Esophagus squamous epithelium (tissue), 5 donors: Measurements from ENCODE around the gene RORC. TPM values are rescaled to one million over a fixed set of nuclear protein-coding genes. Genes with fewer than 3 reads are reported as not detected.

ENCODE experiments used
- DNase-seq: peaks from one replicate; lab custom pipeline; 2025; lab: John Stamatoyannopoulos, UW
- H3K27ac ChIP-seq, 4 donors: fragments of 200-600 bp; sonication (generic); one replicate each; pipeline ENCODE4 v1.5.1; 2016 to 2019; ENCODE audit warnings: mild to moderate bottlenecking in 1 of 4
- H3K27me3 ChIP-seq, 4 donors: fragments of 200-600 bp; sonication (generic); 1 replicate in 3 of 4; 2 replicates in 1 of 4; pipeline versions ENCODE4 v1.5.1 to v1.6.0; 2017 to 2021; ENCODE audit warnings: antibody characterized with exemption in 1 of 4
- H3K36me3 ChIP-seq, 3 donors: fragments of 200-600 bp; sonication (generic); one replicate each; pipeline ENCODE4 v1.5.1; 2016 to 2019
- H3K4me1 ChIP-seq, 3 donors: fragments of 200-600 bp; sonication (generic); one replicate each; pipeline ENCODE4 v1.5.1; 2017 to 2019
- H3K4me3 ChIP-seq, 4 donors: fragments of 200-600 bp; sonication (generic); 1 replicate in 3 of 4; 2 replicates in 1 of 4; pipeline ENCODE4 v1.5.1; 2016 to 2019; ENCODE audit warnings: mild to moderate bottlenecking in 2 of 4, moderate library complexity in 1 of 4
- H3K9me3 ChIP-seq, 3 donors: fragments of 200-600 bp; sonication (generic); one replicate each; pipeline ENCODE4 v1.5.1; 2016 to 2019
- CTCF ChIP-seq, 6 experiments: fragments of 450-650 bp in 4 of 6; fragments of 200-600 bp in 2 of 6; sonication (generic) in 2 of 6; IDR thresholded peaks; one replicate each; pipeline ENCODE4 v1.5.1; 2016 to 2019; ENCODE audit warnings: antibody characterized with exemption in 6 of 6, mild to moderate bottlenecking in 4 of 6, moderate library complexity in 4 of 6
- POLR2A ChIP-seq, 4 donors: fragments of 450-650 bp; IDR thresholded peaks; one replicate each; pipeline ENCODE4 v1.6.1; 2017; ENCODE audit warnings: antibody characterized with exemption in 4 of 4, mild to moderate bottlenecking in 4 of 4, moderate library complexity in 3 of 4
- WGBS, 2 donors: methylation state at CpG; one replicate each; pipeline ENCODE4 v1.1.5; 2018; 5-methylcytosine and 5-hydroxymethylcytosine counted together
- intact Hi-C: fragments of 100-400 bp; cut with DNase I; formaldehyde crosslinking; loops from one replicate; pipeline ENCODE4 v1.15.0; 2022
- total RNA-seq, 4 donors: library from RNA; depleted of rRNA; stranded (reverse); fragments of >200 nt; gene quantifications; one replicate each; pipeline ENCODE4 v1.1.0, GENCODE V29; 2016
- donor health status: DM: yes; HTN: yes; CAD: no.

The RORC gene
- total RNA-seq, 4 donors from 2014 or later: 0.75 to 11.5 (median 5.3) TPM

- Histone ChIP-seq H3K4me3 (no peak overlapping the region), H3K36me3 (no peaks in the 10 kb centered on the region), H3K9me3 (no peaks in the 10 kb centered on the region), H3K27me3 (peaks cover 0 to 20% (median 0%) of the 10 kb centered on the region in 4 donors), H3K27ac (no peak overlapping the region), H3K4me1 (peaks cover 20 to 77% (median 41%) of the 10 kb centered on the region in 3 donors)
- no peak for DNase-seq
- WGBS, 2 donors: 71 to 93% methylated on average over 2 to 4 of the region's 7 CpGs
- TF ChIP-seq POLR2A (IDR thresholded peaks at IDR 0.05) (no peak), CTCF (IDR thresholded peaks at IDR 0.05) (no peak)
- intact Hi-C loops: no loop called here
These were observed 23.1 kb upstream of the RORC start for GRCh38 chr1:151854658-151855057.

DNA sequence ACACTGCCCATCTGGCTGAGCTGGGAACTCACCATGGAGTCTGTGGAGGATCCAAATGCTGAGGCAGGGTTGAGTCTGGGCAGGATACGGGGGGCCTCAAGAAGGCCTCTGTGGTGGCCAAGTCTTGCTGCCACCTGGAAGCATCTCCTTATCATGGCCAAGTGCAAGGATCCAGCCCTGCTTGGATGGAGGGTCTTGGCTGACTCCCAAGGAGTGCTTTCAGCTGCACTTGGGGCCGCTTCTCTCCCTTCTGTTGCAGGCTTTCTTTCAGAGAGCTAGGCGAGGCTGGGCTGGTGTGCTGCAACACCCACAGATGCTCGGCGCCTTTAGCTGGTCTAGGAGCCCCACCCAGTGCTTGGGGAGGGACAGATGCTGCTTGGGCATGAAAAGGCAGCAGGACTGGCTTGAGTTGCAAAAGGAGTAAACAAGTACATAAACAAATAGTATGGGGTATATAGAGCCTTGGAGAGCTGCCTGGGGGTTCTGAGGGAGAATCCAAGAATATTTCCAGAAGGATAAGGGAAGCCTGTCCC, 21.9 kb upstream of the RORC start, which contains the start of gene THEM5:
TSS of gene THEM5 (minus strand) at position 302 of the 533 bp plus-strand sequence. CDS start at position 155, 147 bp downstream.
- Histone ChIP-seq H3K27ac (no peak within 1 kb of the TSS), H3K4me3 (no peak within 1 kb of the TSS), H3K9me3 (no peaks in the 10 kb centered on the region), H3K36me3 (no peaks in the 10 kb centered on the region), H3K27me3 (peaks cover 0 to 20% (median 0%) of the 10 kb centered on the region in 4 donors), H3K4me1 (peaks cover 19 to 77% (median 34%) of the 10 kb centered on the region in 3 donors)
- TF ChIP-seq POLR2A (IDR thresholded peaks at IDR 0.05) (no peak), CTCF (IDR thresholded peaks at IDR 0.05) (no peak)
- intact Hi-C loops: no loop called here
- 0 to 60% methylated on average over 1 to 5 of the region's 5 CpGs for WGBS, 2 donors
- no peak for DNase-seq

DNA sequence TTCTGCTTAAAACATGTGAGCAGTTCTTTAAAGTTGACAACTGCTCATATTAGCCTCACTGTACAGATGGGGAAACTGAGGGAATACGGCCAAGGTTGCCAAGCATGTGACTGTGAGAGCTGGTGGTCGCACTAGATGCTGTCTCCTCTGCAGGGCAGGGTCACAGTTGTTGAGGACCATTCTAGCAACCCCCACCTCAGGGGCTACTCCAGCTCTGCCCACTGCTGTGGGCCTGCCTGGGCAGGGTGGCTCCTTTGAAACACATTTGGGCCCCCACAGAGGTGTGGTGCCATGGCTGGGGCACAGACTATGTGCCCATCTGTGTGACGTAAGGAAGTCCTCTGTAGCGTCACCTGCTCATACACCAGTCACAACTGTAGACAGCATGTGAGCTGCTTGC, 21.1 kb upstream of the RORC start:
- TF ChIP-seq CTCF (IDR thresholded peaks at IDR 0.05) (no peak), POLR2A (IDR thresholded peaks at IDR 0.05) (no peak)
- Histone ChIP-seq H3K9me3 (no peaks in the 10 kb centered on the region), H3K36me3 (no peaks in the 10 kb centered on the region), H3K27ac (no peak overlapping the region), H3K4me1 (peaks cover 12 to 70% (median 28%) of the 10 kb centered on the region in 3 donors), H3K27me3 (peaks cover 0 to 20% (median 0%) of the 10 kb centered on the region in 4 donors), H3K4me3 (no peak overlapping the region)
- no peak for DNase-seq
- 83 to 88% methylated on average over 2 to 4 of the region's 4 CpGs for WGBS, 2 donors
- intact Hi-C loops: no loop called here

GRCh38 chr1:151851886-151852285, 20.3 kb upstream of the RORC start:
- TF ChIP-seq CTCF (IDR thresholded peaks at IDR 0.05) (no peak), POLR2A (IDR thresholded peaks at IDR 0.05) (no peak)
- intact Hi-C loops: no loop called here
- Histone ChIP-seq H3K27ac (no peak overlapping the region), H3K4me3 (no peak overlapping the region), H3K27me3 (peaks cover 0 to 20% (median 0%) of the 10 kb centered on the region in 4 donors), H3K4me1 (peaks cover 7 to 61% (median 21%) of the 10 kb centered on the region in 3 donors), H3K9me3 (no peaks in the 10 kb centered on the region), H3K36me3 (no peaks in the 10 kb centered on the region)
- no peak for DNase-seq
- 75 to 88% methylated on average over 3 to 7 of the region's 8 CpGs for WGBS, 2 donors

DNA sequence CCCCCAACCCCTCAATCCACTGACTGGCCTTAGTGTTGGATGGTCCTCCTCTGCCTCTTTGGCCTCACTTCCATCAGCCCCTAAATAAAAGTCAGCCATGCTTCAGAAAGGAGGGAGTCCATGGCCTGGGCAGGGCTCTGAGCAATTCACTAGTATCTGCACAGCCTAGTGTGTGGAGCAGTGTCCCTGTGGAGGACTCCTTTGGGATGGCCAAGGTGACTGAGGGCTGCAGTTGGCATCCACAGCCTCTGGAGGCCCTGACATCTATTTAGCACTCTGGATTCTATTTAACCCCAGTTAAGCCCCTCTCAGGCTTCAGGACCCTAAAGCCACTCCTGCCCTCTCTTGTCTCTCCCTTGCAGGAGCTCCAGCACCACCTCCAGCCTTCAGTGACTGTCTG, 18.3 kb upstream of the RORC start:
- intact Hi-C loops: no loop called here
- Histone ChIP-seq H3K9me3 (no peaks in the 10 kb centered on the region), H3K4me3 (no peak overlapping the region), H3K4me1 (peaks cover 0 to 50% (median 13%) of the 10 kb centered on the region in 3 donors), H3K27me3 (peaks cover 0 to 20% (median 0%) of the 10 kb centered on the region in 4 donors), H3K27ac (no peak overlapping the region), H3K36me3 (no peaks in the 10 kb centered on the region)
- TF ChIP-seq CTCF (IDR thresholded peaks at IDR 0.05): no peak
- no peak for TF ChIP-seq POLR2A (IDR thresholded peaks at IDR 0.05)
- DNase-seq: no peak
